Nasal cavity respiratory epithelium epithelial cell of viscerocranial mucosa (primary cell): ENCODE measurements around the gene WDR33. TPM values are rescaled to one million over a fixed set of nuclear protein-coding genes. Genes with fewer than 3 reads are reported as not detected.

Experiments
- total RNA-seq: library from RNA; depleted of rRNA; stranded (reverse); fragments of >200 nt; gene quantifications from 2 replicates; pipeline ENCODE4 v1.2.3, GENCODE V29; 2014

The WDR33 gene
- total RNA-seq, result 24.9 and 51.3 TPM in 2 replicates

DNA sequence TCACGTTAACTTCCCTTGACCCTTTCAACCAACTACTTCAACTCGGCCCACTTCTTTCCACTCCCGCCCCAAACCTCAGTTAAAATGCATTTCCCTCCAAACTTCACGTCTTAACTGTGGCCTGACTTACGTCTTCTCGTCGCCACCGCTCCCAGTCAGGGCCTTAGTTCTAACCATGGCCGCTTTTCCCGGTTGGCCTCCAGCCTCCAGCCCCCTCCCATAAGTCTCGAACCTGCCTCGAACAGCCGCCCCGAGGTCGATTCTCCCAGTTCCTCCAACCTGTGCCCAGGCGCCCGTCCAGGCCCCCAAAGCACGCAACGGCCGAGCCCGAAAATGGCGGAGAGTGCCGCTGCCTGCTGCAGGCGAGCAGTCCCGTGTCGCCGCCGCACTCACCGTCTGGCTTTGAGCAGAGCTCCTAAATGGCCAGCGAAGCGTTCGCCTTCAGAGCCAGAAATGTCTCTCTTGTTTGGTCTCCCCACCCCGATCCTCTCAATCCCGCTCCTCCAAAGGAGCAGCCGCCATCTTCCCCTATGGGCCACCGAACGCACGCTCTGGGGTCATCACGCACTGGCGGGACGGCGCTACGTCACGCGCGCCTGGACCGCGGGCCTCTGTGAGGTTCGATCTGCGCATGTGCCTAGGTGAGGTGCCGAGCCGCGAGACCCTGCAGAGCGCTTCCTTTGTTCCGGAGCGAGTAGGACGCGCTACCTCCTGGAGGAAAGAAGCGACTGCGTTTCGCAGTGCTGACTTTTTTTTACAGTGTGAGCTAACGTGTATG lies at the start of gene WDR33:
TSS of gene WDR33 (minus strand) at position 553 of the 778 bp plus-strand sequence. CDS start 40,190 bp downstream, outside the sequence.

DNA sequence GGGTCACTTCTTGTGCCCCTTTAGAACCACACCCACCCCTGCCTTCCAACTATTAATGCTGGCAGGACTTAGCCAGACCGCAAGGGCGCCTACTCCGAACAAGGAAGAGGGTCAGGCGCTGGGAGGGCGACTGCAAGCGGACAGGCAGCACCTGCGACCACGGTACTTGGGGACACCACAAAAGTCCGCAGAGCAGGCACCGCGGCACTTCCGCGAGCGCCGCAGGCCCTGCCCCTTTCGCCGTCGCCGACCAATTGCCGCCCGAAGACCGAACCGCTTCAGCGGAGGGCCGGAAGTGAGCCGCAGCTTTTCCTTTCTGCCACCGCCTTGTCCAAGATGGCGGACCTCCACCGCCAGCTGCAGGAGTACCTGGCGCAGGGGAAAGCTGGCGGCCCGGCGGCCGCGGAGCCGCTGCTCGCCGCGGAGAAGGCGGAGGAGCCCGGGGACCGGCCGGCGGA lies 109.7 kb downstream of the WDR33 start, which contains the start of gene SFT2D3:
TSS of gene SFT2D3 (plus strand) at position 305 of the 458 bp plus-strand sequence. CDS start at position 337, 32 bp downstream.

DNA sequence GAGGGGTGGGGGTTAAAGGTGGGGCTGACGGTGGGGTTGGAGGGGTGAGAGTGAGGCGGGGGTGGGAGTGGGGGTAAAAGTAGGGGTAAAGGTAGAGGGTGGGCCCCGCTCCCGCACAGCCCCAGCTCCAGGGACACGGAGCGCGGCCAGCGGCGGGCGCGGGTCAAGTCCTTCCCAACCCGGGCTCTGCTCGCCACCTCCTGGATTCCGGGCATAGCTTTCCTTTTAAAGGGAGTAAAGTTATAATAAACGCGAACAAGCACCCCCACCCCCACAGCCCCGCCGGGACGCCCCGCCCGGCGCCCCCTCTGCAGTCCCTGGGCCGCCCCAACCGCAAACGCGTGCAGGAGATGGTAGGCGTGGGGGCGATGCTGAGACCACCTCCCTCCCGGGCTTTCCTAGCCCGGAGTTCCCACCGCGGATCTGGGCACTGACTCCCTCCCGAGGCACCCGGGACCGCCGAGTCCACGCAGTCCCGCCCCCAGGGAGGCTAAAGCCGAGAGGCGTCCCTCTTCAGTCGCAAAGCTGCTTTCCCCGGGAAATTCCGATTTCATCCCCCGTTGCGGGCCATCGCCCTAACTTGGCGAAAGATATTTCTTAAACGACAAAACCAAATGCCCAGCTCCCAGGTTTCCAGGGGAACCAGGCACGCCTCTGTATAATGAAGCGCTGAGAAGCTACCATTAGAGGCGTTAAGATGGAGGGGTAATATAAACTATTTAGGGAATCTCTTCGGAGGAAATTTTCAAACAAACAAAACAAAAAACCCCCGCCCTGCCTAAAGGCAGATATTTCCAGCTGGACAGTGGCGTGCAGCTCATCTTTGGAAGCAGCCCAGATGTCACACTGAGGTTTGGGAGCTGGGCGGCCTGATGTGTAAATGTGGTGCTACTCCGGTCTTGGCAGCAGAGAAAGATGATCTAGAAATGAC lies 135.4 kb downstream of the WDR33 start, which contains the start of gene LIMS2:
TSS of gene LIMS2 (minus strand) at position 200 of the 931 bp plus-strand sequence. CDS start 506 bp downstream, outside the sequence.

Other genes with a start within 250 kb of the WDR33 start
- not detected in 2 replicates for gene GPR17, start 165.0 kb downstream of the WDR33 start, total RNA-seq
- 0.21 TPM in 1 of 2 replicates, not detected in the other for gene LIMS2, start 135.6 kb downstream of the WDR33 start, total RNA-seq
- 3.8 and 4.1 TPM in 2 replicates for gene SFT2D3, start 109.7 kb downstream of the WDR33 start, total RNA-seq
- gene POLR2D, start 47.0 kb upstream of the WDR33 start, total RNA-seq, result 32.0 and 36.6 TPM in 2 replicates
- 39.7 and 44.4 TPM in 2 replicates for gene AMMECR1L, start 74.8 kb upstream of the WDR33 start, total RNA-seq
- 3.8 and 7.1 TPM in 2 replicates for gene SAP130, start 216.9 kb upstream of the WDR33 start, total RNA-seq